Pancreas (tissue), 10 donors: ENCODE measurements around the gene STAG1. TPM values are rescaled to one million over a fixed set of nuclear protein-coding genes. Genes with fewer than 3 reads are reported as not detected.
A peak's percentile ranks its signal among the peaks of the same experiment; 100 is the strongest.
"Not testable (repeated sequence)": the region's sequence is repeated elsewhere in the genome, so short reads cannot be mapped to it uniquely, and the experiment has no call there.

ENCODE experiments used
- ATAC-seq, 4 donors: fragments of 200-7000 bp; cut with Tn5 transposase; one replicate each; pipeline versions ENCODE4 v1.8.0 to v1.9.1; 2020; ENCODE audit warnings: mild to moderate bottlenecking in 4 of 4, moderate library complexity in 4 of 4
- DNase-seq, 6 donors: peaks; one replicate each; pipeline ENCODE4 v3.0.0-alpha.2; 2020
- FAIRE-seq: peaks from 2 replicates; lab custom pipeline; 2012; peaks lifted over from hg19 to GRCh38; lab: Jason Lieb, UNC
- H3K27ac ChIP-seq, 4 donors: fragments of 200-600 bp; sonication (generic); 1 replicate in 3 of 4; 2 replicates in 1 of 4; pipeline versions ENCODE4 v1.5.0 to v1.8.0; 2020
- H3K27me3 ChIP-seq, 4 donors: fragments of 200-600 bp; one replicate each; pipeline ENCODE4 v1.8.0; 2021
- H3K36me3 ChIP-seq, 3 donors: fragments of 200-600 bp; sonication (generic) in 1 of 3; one replicate each; pipeline versions ENCODE4 v1.5.0 to v1.8.0; 2020 to 2021
- H3K4me1 ChIP-seq, 3 donors: fragments of 200-600 bp; one replicate each; pipeline ENCODE4 v1.8.0; 2021
- H3K4me3 ChIP-seq, 4 donors: fragments of 200-600 bp; sonication (generic) in 2 of 4; one replicate each; pipeline versions ENCODE4 v1.5.0 to v1.8.0; 2020 to 2021
- H3K9me3 ChIP-seq, 4 donors: fragments of 200-600 bp; one replicate each; pipeline ENCODE4 v1.8.0; 2021
- whole genome bisulfite sequencing, 2 donors: extraction: QIAGEN DNeasy Blood & Tissue Kit; methylation state at CpG; one replicate each; pipeline ENCODE4 v1.1.7; 2013; 5-methylcytosine and 5-hydroxymethylcytosine counted together
- intact Hi-C, 3 donors: fragments of 100-400 bp; cut with DNase I; formaldehyde crosslinking; loops; one replicate each; pipeline versions ENCODE4 v1.11.1 to v1.14.2; 2022
- polyA plus RNA-seq, 2 donors: library from polyadenylated mRNA; stranded (reverse); fragments of 200-250 nt; gene quantifications; one replicate each; pipeline ENCODE4 v1.2.3, GENCODE V29; 2013
- total RNA-seq, 6 donors: library from RNA; stranded (reverse); fragmentation: NEBNext Ultra II Directional in 4 of 6; extraction: Animal tissue kit (Norgen Biotek cat#: 25700) in 4 of 6; gene quantifications; one replicate each; pipeline versions ENCODE4 v1.2.1 to v1.2.4, GENCODE V29; 2021 to 2023
- TF ChIP-seq, protein P1 (sequence below), 4 donors: fragments of 200-600 bp; sonication (generic) in 3 of 4; IDR thresholded peaks; one replicate each; pipeline versions ENCODE4 v1.5.0 to v1.8.0; 2021; ENCODE audit warnings: antibody characterized with exemption in 4 of 4
- donor health status: healthy with polysubstance abuse.
- donor health status: DM: no; HTN: no; CAD: no; lungs with moderate emphysema.
- donor health status: DM: no; HTN: no; CAD: no.
- donor health status: control.
- donor health status: control.
- donor health status: Bipolar disorder and iron deficiency.
- donor health status: DM: yes; HTN: yes; CAD: no.
- donor health status: DM: no; HTN: no; CAD: no.
- donor health status: DM: no; HTN: no; CAD: no.
- donor health status: DM: yes; HTN: yes; CAD: no.

STAG1 gene
- total and polyA plus RNA-seq, 8 donors, result 6.8 to 24.1 (median 18.6) TPM

DNA sequence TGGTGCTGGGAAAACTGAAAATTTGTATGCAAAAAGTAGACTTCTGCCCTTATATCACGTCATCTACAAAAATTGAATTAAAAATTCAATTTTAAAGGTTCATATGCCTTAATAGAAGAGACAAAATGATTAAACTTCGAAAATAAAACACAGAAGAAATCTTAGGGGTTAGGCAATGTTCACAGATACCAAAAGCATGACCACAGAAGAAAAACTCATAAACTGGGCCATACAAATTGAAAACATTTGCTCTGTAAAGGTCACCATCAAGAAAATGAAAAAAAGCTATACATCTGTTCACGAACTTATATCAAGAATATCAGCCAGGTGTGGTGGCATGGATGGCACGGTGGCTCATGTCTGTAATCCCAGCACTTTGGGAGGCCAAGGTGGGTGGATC, 257.0 kb downstream of the STAG1 start:
- no peaks in the 10 kb centered on the region for H3K4me1 ChIP-seq
- no peaks in the 10 kb centered on the region for H3K36me3 ChIP-seq
- 93 to 98% methylated on average over 4 of the region's 4 CpGs for WGBS, 2 donors
- FAIRE-seq, result no peak
- TF ChIP-seq, protein P1, sequence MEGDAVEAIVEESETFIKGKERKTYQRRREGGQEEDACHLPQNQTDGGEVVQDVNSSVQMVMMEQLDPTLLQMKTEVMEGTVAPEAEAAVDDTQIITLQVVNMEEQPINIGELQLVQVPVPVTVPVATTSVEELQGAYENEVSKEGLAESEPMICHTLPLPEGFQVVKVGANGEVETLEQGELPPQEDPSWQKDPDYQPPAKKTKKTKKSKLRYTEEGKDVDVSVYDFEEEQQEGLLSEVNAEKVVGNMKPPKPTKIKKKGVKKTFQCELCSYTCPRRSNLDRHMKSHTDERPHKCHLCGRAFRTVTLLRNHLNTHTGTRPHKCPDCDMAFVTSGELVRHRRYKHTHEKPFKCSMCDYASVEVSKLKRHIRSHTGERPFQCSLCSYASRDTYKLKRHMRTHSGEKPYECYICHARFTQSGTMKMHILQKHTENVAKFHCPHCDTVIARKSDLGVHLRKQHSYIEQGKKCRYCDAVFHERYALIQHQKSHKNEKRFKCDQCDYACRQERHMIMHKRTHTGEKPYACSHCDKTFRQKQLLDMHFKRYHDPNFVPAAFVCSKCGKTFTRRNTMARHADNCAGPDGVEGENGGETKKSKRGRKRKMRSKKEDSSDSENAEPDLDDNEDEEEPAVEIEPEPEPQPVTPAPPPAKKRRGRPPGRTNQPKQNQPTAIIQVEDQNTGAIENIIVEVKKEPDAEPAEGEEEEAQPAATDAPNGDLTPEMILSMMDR (IDR thresholded peaks at IDR 0.05), result no peak
- DNase-seq, result no peak
- H3K27ac ChIP-seq, result no peak overlapping the region
- ATAC-seq, result no peak
- no peaks in the 10 kb centered on the region for H3K9me3 ChIP-seq
- no peak overlapping the region for H3K4me3 ChIP-seq
- intact Hi-C loops, result no loop called here
- no peaks in the 10 kb centered on the region for H3K27me3 ChIP-seq

- Histone ChIP-seq H3K27me3 (no peaks in the 10 kb centered on the region), H3K4me1 (no peaks in the 10 kb centered on the region), H3K4me3 (no peak overlapping the region), H3K9me3 (no peaks in the 10 kb centered on the region), H3K36me3 (no peaks in the 10 kb centered on the region), H3K27ac (no peak overlapping the region)
- DNase-seq, result no peak
- intact Hi-C loops, result no loop called here
- no peak for ATAC-seq
- peak; percentile 43 for FAIRE-seq
- WGBS, 2 donors, result 95 to 98% methylated on average over 4 of the region's 4 CpGs
- TF ChIP-seq, protein P1 (IDR thresholded peaks at IDR 0.05), result no peak
Measured at GRCh38 chr3:136490646-136491405, 261.4 kb downstream of the STAG1 start.

DNA sequence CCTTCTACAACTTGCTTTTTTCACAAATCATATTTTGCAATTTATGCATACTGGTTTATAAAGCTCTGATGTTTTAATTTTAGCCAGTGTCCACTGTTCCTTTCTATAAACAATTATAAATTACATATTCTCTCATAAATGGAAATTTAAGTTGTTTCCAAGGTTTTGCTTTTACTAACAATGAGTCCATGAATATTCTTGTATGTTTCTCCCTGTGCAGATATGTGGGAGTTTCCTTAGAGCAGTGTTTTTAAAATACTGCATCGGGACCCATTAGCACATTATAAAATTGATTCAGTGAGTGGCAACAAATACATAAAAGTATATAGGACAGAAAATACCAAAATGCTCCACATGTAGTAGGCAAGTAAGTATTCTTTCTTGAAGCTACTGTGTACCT, 266.4 kb downstream of the STAG1 start:
- no peak for DNase-seq
- intact Hi-C loops, result no loop called here

DNA sequence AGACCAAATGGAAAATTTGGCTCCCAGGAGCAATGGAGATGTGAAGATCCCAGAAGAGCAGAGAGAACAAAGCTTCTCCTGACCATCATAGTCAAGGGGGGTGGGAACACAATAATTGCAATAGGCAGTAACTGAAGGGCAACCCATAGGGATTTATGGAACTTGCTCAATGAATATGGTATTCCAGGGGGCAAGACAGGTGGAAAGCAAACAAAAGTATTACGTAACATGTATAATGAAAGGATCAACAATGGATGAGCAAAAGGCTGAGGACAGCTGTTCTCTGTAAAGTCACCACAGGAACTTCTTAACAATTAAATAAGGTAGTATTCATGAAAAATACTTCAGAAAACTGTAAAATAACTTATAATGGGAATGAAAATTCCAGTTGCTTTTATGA, 275.9 kb downstream of the STAG1 start:
- WGBS, 2 donors, result 94 to 100% methylated on average over 1 of the region's 1 CpG
- TF ChIP-seq, protein P1 (IDR thresholded peaks at IDR 0.05), result no peak
- H3K4me1 ChIP-seq, result no peaks in the 10 kb centered on the region
- no peak for DNase-seq
- no peak overlapping the region for H3K4me3 ChIP-seq
- H3K27ac ChIP-seq, result no peak overlapping the region
- H3K9me3 ChIP-seq, result no peaks in the 10 kb centered on the region
- H3K27me3 ChIP-seq, result no peaks in the 10 kb centered on the region
- FAIRE-seq, result no peak
- peaks cover 0 to 5% (median 0%) of the 10 kb centered on the region in 3 donors for H3K36me3 ChIP-seq
- no peak for ATAC-seq
- intact Hi-C loops, result no loop called here

More for the DNA sequence above, 266.4 kb downstream of the STAG1 start:
- H3K4me1 ChIP-seq, result no peaks in the 10 kb centered on the region
- TF ChIP-seq, protein P1 (IDR thresholded peaks at IDR 0.05), result no peak
- no peak overlapping the region for H3K27ac ChIP-seq
- 96 to 97% methylated on average over 1 of the region's 1 CpG for WGBS, 2 donors
- no peaks in the 10 kb centered on the region for H3K36me3 ChIP-seq
- H3K4me3 ChIP-seq, result no peak overlapping the region
- FAIRE-seq, result no peak
- H3K27me3 ChIP-seq, result no peaks in the 10 kb centered on the region
- no peak for ATAC-seq
- no peaks in the 10 kb centered on the region for H3K9me3 ChIP-seq

DNA sequence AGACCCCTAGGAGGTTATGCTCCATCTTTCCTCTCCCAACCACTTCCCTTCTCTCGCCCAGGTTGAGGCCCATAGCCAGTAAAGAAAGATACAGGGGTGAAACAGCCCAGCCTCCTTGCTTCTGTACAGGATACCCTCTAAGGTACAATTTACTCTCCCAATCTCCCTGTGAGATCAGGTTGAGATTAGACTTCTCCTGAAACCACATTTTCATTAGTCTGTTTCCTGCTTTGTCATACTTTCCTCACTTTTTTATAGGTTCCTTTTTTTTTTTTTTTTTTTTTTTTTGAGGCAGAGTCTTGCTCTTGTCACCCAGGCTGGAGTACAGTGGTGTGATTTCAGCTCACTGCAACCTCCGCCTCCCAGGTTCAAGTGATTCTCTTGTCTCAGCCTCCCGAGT, 277.3 kb downstream of the STAG1 start:
- H3K4me3 ChIP-seq, H3K4me1 ChIP-seq, H3K9me3 ChIP-seq, DNase-seq, H3K36me3 ChIP-seq, H3K27me3 ChIP-seq, ATAC-seq, FAIRE-seq, H3K27ac ChIP-seq, intact Hi-C loops: not testable (repeated sequence)
- WGBS, 2 donors, result 99 to 100% methylated on average over 3 of the region's 3 CpGs
